RPMI7951 (cell line): ENCODE measurements around the gene BANF1. TPM values are rescaled to one million over a fixed set of nuclear protein-coding genes. Genes with fewer than 3 reads are reported as not detected.

ENCODE experiments used
- DNase-seq: peaks from one replicate; pipeline ENCODE4 v3.0.0-alpha.2; 2012; ENCODE audit warnings: low read depth
- total RNA-seq: library from RNA; depleted of rRNA; stranded (reverse); fragments of >200 nt; shearing (Covaris generic); gene quantifications from 2 replicates; pipeline ENCODE4 v1.2.3, GENCODE V29; 2014; rRNA removed

The BANF1 gene
- total RNA-seq, result 66.9 and 101 TPM in 2 replicates

DNA sequence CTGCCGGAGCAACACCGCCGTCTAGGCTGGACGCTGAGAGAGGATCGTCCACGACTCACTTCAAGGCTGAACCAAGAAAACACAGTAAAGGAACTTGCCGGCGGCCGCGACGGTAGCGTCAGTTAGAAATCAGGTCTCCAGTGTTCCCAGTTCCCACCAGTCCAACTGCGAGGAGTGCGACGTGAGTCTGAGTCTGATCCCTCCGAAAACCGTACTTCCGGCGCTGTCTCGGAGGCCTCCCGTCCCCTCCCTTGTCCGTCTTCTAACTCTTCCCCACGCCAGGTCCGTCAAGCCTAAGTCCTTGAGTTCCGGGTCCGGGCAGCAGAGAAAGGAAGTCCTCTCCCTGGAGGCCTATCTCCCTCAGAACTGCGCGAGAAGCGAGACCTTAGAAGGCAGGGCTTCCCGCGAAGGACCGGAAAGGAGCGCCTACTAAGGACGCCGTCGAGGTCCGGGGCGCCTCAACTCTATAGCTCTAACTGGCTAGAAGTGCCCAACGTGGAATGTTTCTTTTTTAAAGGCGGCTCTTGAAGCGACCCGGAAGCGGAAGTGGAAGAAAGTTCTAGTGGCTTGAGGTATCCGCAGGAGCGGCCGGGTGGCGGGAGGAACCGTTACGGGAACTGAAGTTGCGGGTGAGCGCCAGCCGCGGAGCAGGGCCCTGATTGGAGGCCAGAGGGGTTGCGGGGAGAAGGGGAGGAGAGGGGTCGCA lies at the start of gene BANF1, which contains the start of gene EIF1AD:
Gene BANF1, plus strand, starts transcription at position 562 of the 706 bp plus-strand sequence. CDS start 748 bp downstream, outside the sequence.
Gene EIF1AD, minus strand, starts transcription at position 216 of the 706 bp plus-strand sequence. CDS start 1,768 bp downstream, outside the sequence.
- peak; percentile 97 for DNase-seq

- DNase-seq, result no peak
Measured at GRCh38 chr11:65953471-65953870, 48.8 kb upstream of the BANF1 start.

- no peak for DNase-seq
Measured at GRCh38 chr11:65954771-65955170, 47.5 kb upstream of the BANF1 start.

GRCh38 chr11:65958291-65958690 lies 44.0 kb upstream of the BANF1 start:
- DNase-seq, result peak; percentile 10

GRCh38 chr11:65958774-65959420 lies 43.4 kb upstream of the BANF1 start:
- no peak for DNase-seq

GRCh38 chr11:65960824-65961266 lies 41.5 kb upstream of the BANF1 start:
- DNase-seq, result no peak

GRCh38 chr11:65961267-65962140 lies 40.8 kb upstream of the BANF1 start, which contains the start of gene SART1:
TSS of gene SART1 (plus strand) at chr11:65961734. CDS start at chr11:65961781, 47 bp downstream.
- DNase-seq, result peak; percentile 98

DNA sequence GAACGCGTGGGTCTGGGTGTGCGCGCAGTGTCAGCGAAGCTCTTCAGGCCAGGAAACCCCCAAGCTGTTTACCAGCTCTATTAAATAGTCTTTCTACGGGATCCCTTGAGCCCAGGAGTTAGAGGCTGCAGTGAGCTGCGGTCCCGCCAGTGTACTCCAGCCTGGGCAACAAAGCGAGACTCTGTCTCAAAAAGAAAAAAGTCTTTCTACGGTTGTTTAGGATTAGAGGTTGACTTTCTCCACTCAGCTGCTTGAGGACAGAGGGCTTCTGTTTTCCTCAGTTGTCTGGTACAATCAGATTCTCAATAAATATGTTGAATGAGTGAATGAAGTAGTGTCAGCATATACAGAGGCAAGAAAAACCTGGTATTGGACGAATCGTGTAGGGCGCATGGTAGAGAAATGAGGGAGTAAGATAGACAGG lies 40.1 kb upstream of the BANF1 start:
- no peak for DNase-seq

DNA sequence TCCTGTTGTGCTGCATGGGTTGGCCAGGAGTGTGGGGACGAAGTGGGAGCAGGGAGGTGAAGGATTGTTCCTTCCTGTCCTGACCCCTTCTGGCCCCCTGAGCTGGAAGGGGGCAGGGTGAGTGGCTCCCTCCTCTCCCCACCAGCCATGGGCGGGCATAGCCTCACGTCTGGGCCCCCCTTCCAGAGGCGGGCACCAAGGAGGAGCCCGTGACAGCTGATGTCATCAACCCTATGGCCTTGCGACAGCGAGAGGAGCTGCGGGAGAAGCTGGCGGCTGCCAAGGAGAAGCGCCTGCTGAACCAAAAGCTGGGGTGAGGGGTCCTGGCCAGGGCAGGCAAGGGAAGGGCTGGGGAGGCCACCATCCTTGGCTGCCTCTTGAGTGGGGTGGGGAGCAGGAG lies 37.4 kb upstream of the BANF1 start:
- DNase-seq, result no peak

GRCh38 chr11:65965986-65966762 lies 36.1 kb upstream of the BANF1 start:
- no peak for DNase-seq

DNA sequence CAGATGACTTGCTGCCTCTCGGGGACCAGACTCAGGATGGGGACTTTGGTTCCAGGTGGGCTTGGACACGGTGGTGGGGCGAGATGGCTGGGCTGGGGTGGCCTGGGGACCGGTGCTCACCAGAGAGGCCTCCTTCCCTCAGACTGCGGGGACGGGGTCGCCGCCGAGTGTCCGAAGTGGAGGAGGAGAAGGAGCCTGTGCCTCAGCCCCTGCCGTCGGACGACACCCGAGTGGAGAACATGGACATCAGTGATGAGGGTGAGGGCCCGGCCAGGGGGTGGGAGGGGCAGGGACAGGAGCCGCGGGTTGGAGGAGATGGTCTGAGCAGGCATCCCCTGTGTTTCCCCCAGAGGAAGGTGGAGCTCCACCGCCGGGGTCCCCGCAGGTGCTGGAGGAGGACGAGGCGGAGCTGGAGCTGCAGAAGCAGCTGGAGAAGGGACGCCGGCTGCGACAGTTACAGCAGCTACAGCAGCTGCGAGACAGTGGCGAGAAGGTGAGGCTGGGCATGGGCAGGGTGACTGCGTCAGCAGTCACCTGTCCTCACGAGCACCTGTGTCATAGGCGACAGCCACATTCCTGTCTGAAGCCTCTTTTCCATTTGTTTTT lies 34.9 kb upstream of the BANF1 start:
- no peak for DNase-seq

DNA sequence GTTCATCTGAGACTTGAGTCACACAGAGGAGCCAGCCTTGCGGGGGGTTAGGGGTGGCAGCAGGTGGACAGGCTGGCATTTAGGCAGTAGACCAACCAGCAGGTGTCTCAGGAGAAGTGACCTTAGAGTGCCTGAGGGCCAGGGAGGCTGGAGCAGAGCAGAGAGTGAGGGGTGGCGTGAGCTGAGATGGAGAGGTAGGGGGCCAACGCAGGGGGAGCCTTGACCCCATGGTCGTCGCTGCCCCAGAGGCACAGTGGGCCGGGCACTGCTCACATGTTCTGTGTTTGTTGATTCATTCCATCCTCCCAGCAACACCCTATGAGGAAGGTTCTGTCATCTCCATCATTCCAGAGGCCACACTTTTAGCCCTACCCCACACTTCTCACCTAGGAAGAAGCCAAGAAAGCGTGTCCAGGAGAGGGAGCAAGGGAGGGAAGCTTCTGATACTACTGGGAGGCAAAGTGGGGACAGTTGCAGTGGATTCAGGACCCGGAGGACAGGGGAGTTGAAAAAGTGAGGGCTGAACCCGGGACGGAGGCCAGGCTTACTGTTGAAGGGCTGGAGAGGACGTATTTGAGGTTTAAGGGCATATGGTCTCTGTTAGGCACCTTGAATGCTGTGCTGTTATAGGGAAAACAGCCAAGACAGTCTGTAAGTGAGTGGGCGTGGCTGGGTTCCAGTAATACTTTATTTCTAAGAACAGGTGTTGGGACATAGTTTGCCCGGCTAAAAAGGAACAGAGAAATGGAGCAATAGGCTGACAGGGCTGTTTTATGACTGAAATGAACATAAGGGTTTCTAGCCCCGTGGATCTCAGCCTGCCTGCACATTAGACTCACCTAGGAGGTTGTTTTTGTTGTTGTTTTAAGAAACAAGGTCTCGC lies 33.5 kb upstream of the BANF1 start:
- no peak for DNase-seq

DNA sequence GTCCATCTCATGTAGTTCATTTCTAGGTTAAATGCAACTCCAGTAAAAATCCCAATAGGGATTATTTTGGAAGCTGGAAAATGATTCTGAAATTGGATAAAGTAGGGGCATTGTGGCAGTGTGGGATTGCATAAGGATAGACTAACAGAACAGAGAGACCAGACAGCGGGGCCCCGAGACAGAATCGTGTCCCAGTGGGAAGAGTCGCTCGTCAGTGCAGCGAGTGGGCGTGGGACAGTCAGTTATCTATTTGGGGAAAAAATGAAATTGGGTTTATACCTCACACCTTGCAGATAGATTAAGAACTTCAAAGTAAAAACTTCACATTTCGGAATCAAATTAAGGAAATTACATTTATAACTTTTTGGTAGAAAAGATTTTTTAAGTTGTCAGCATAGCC lies 30.2 kb upstream of the BANF1 start:
- DNase-seq, result no peak

- peak; percentile 14 for DNase-seq
Measured at GRCh38 chr11:65973439-65974110, 28.7 kb upstream of the BANF1 start.

DNA sequence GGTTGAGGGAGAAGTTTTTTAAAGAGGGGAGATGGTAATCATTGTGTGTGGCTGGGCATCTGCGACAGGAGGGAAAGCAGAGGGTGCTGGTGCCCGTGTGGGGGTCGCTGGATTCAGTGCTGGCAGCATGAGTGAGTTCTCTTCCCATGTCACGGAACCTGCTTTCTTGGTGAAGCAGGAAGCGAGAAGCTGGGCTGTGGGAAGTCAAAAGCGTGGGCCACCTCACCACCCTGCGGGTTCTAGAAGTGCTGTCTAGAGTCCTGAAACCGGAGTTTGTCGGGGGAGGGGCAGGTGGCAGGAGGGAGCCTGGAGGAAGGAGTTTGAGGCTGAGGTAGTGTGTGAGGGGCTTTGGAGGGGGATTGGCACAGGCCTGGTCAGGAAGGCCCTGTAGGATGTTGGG lies 26.5 kb upstream of the BANF1 start:
- DNase-seq, result no peak

- no peak for DNase-seq
Measured at GRCh38 chr11:65976216-65977176, 25.8 kb upstream of the BANF1 start.

- no peak for DNase-seq
Measured at GRCh38 chr11:65977621-65978390, 24.5 kb upstream of the BANF1 start.
